Uterus (tissue), 2 donors: Measurements from ENCODE around the gene CBLL1.

Experiments
- POLR2A ChIP-seq, 2 donors: fragments of 450-650 bp; IDR thresholded peaks; one replicate each; pipeline ENCODE4 v1.6.1; 2016; ENCODE audit warnings: antibody characterized with exemption in 2 of 2, mild to moderate bottlenecking in 1 of 2, moderate library complexity in 1 of 2
- TF ChIP-seq, protein P1 (sequence below), 4 experiments: fragments of 200-600 bp in 2 of 4; fragments of 450-650 bp in 2 of 4; sonication (generic) in 2 of 4; IDR thresholded peaks; one replicate each; pipeline ENCODE4 v1.5.1; 2016 to 2019; ENCODE audit warnings: antibody characterized with exemption in 4 of 4, mild to moderate bottlenecking in 2 of 4, moderate library complexity in 1 of 4

DNA sequence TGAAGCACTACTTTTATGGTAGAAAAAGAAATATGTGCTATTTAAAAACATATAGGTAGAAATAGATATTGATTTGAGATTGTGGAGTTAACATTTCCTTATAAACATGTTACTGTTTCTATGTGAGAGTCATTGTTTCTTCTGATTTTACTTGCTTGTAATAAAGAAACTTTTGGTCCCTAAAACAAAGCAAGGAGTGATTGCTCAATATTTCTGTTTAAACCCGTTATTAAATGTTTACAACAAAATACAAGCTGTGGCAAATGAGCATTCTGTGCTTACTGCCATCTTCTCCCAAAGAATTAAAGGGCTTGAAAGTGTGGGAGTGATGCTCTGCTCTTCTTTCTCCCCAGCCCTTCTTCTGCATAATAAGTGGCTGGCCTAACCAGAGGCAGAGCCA, 22.7 kb upstream of the CBLL1 start:
- TF ChIP-seq, protein P1, sequence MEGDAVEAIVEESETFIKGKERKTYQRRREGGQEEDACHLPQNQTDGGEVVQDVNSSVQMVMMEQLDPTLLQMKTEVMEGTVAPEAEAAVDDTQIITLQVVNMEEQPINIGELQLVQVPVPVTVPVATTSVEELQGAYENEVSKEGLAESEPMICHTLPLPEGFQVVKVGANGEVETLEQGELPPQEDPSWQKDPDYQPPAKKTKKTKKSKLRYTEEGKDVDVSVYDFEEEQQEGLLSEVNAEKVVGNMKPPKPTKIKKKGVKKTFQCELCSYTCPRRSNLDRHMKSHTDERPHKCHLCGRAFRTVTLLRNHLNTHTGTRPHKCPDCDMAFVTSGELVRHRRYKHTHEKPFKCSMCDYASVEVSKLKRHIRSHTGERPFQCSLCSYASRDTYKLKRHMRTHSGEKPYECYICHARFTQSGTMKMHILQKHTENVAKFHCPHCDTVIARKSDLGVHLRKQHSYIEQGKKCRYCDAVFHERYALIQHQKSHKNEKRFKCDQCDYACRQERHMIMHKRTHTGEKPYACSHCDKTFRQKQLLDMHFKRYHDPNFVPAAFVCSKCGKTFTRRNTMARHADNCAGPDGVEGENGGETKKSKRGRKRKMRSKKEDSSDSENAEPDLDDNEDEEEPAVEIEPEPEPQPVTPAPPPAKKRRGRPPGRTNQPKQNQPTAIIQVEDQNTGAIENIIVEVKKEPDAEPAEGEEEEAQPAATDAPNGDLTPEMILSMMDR (IDR thresholded peaks at IDR 0.05) = no peak
- no peak for TF ChIP-seq POLR2A (IDR thresholded peaks at IDR 0.05)
